H9 (cell line): ENCODE measurements around the gene UBE2U. TPM values are rescaled to one million over a fixed set of nuclear protein-coding genes. Genes with fewer than 3 reads are reported as not detected.

Experiments
- DNase-seq: peaks from one replicate; pipeline ENCODE4 v3.0.0-alpha.2; 2017
- H2AFZ ChIP-seq: one replicate; pipeline ENCODE4 v1.6.1; 2013; ENCODE audit warnings: mild to moderate bottlenecking, low read length, control low read depth, moderate library complexity
- H2AK5ac ChIP-seq: 2 replicates; pipeline ENCODE4 v1.6.1; 2013; ENCODE audit warnings: low read length, control low read depth, mixed read lengths; ENCODE audit not compliant: insufficient read length
- H2BK120ac ChIP-seq: one replicate; pipeline ENCODE4 v1.6.1; 2013; ENCODE audit warnings: low read depth, mild to moderate bottlenecking, low read length, control low read depth, inconsistent platforms; ENCODE audit not compliant: poor library complexity, severe bottlenecking
- H2BK12ac ChIP-seq: 2 replicates; pipeline ENCODE4 v1.6.1; 2013; ENCODE audit warnings: low read length, control low read depth, mixed read lengths, low read depth; ENCODE audit not compliant: insufficient read length
- H2BK15ac ChIP-seq: 2 replicates; pipeline ENCODE4 v1.6.1; 2013; ENCODE audit warnings: low read depth, low read length, control low read depth
- H2BK20ac ChIP-seq: one replicate; pipeline ENCODE4 v1.6.1; 2013; ENCODE audit warnings: low read depth, mild to moderate bottlenecking, low read length, control low read depth, inconsistent platforms; ENCODE audit not compliant: poor library complexity, severe bottlenecking
- H2BK5ac ChIP-seq: 2 replicates; pipeline ENCODE4 v1.6.1; 2013; ENCODE audit warnings: low read length, control low read depth, mixed read lengths; ENCODE audit not compliant: insufficient read length
- H3K14ac ChIP-seq: 2 replicates; pipeline ENCODE4 v1.6.1; 2013; ENCODE audit warnings: low read length, control low read depth; ENCODE audit not compliant: insufficient read depth
- H3K18ac ChIP-seq: 2 replicates; pipeline ENCODE4 v1.6.1; 2013; ENCODE audit warnings: low read depth, mild to moderate bottlenecking, mixed read lengths, low read length, control low read depth; ENCODE audit not compliant: insufficient read length
- H3K23ac ChIP-seq: 2 replicates; pipeline ENCODE4 v1.6.1; 2013; ENCODE audit warnings: low read length, control low read depth, mixed read lengths, low read depth; ENCODE audit not compliant: insufficient read length
- H3K23me2 ChIP-seq: 2 replicates; pipeline ENCODE4 v1.6.1; 2013; ENCODE audit warnings: low read depth, mild to moderate bottlenecking, mixed read lengths, low read length, control low read depth; ENCODE audit not compliant: insufficient read length, poor library complexity, severe bottlenecking
- H3K27ac ChIP-seq: 2 replicates; pipeline ENCODE4 v1.5.1; 2013; ENCODE audit warnings: low read length, control low read depth, mixed read lengths, low read depth; ENCODE audit not compliant: insufficient read length
- H3K27me3 ChIP-seq: 2 replicates; pipeline ENCODE4 v1.6.1; 2013; ENCODE audit warnings: low read length, control low read depth, inconsistent platforms; ENCODE audit not compliant: insufficient read depth
- H3K4ac ChIP-seq: 2 replicates; pipeline ENCODE4 v1.6.1; 2013; ENCODE audit warnings: low read depth, mild to moderate bottlenecking, control low read depth, inconsistent platforms, low read length, moderate library complexity
- H3K4me1 ChIP-seq: 2 replicates; pipeline ENCODE4 v1.6.1; 2013; ENCODE audit warnings: low read length, control low read depth, inconsistent platforms; ENCODE audit not compliant: insufficient read depth
- H3K4me2 ChIP-seq: 2 replicates; pipeline ENCODE4 v1.6.1; 2013; ENCODE audit warnings: low read length, control low read depth, mixed read lengths; ENCODE audit not compliant: insufficient read length, insufficient read depth
- H3K56ac ChIP-seq: 2 replicates; pipeline ENCODE4 v1.6.1; 2013; ENCODE audit warnings: low read depth, mild to moderate bottlenecking, mixed read lengths, low read length, control low read depth; ENCODE audit not compliant: insufficient read length
- H3K79me1 ChIP-seq: 2 replicates; pipeline ENCODE4 v1.6.1; 2013; ENCODE audit warnings: low read depth, mild to moderate bottlenecking, moderate library complexity, low read length, control low read depth, inconsistent platforms; ENCODE audit not compliant: insufficient read depth, poor library complexity, severe bottlenecking
- H3K79me2 ChIP-seq: 2 replicates; pipeline ENCODE4 v1.6.1; 2013; ENCODE audit warnings: low read length, control low read depth, inconsistent platforms; ENCODE audit not compliant: insufficient read depth
- H3K9ac ChIP-seq: 2 replicates; pipeline ENCODE4 v1.6.1; 2013; ENCODE audit warnings: low read length, control low read depth, mixed read lengths; ENCODE audit not compliant: insufficient read length; ENCODE audit errors: extremely low read depth
- H3K9me3 ChIP-seq: one replicate; pipeline ENCODE4 v1.6.1; 2013; ENCODE audit warnings: low read depth, low read length, inconsistent platforms; ENCODE audit not compliant: control insufficient read depth
- H3T11ph ChIP-seq: one replicate; pipeline ENCODE4 v1.6.1; 2013; ENCODE audit warnings: mild to moderate bottlenecking, low read length, control low read depth, inconsistent platforms
- H4K20me1 ChIP-seq: one replicate; pipeline ENCODE4 v1.6.1; 2013; ENCODE audit not compliant: control insufficient read depth, insufficient read length, insufficient read depth
- H4K5ac ChIP-seq: 2 replicates; pipeline ENCODE4 v1.6.1; 2013; ENCODE audit warnings: low read depth, mild to moderate bottlenecking, mixed read lengths, low read length, control low read depth; ENCODE audit not compliant: insufficient read length
- H4K8ac ChIP-seq: replicated peaks from 2 replicates; pipeline ENCODE4 v1.6.1; 2013; ENCODE audit warnings: low read length, control low read depth, mixed read lengths, low read depth; ENCODE audit not compliant: insufficient read length
- H4K91ac ChIP-seq: 2 replicates; pipeline ENCODE4 v1.6.1; 2013; ENCODE audit warnings: low read depth, mild to moderate bottlenecking, moderate library complexity, mixed read lengths, low read length, control low read depth; ENCODE audit not compliant: insufficient read length
- H3K27ac Mint-ChIP-seq, 3 experiments: 2 replicates in 2 of 3; 3 replicates in 1 of 3; pipeline ENCODE4 v1.8.0; 2020 to 2021; ENCODE audit warnings: mixed read lengths in 3 of 3, mild to moderate bottlenecking in 1 of 3, moderate library complexity in 1 of 3
- H3K27me3 Mint-ChIP-seq: 2 replicates; pipeline ENCODE4 v1.8.0; 2021; ENCODE audit warnings: low read depth, mild to moderate bottlenecking, moderate library complexity, mixed read lengths
- H3K36me3 Mint-ChIP-seq, 3 experiments: 2 replicates in 2 of 3; 3 replicates in 1 of 3; pipeline ENCODE4 v1.8.0; 2020 to 2021; ENCODE audit warnings: low read depth in 3 of 3, mixed read lengths in 3 of 3; ENCODE audit not compliant: insufficient read depth in 1 of 3
- H3K4me1 Mint-ChIP-seq, 2 experiments: 2 replicates each; pipeline ENCODE4 v1.8.0; 2020; ENCODE audit warnings: mixed read lengths in 2 of 2
- H3K4me3 Mint-ChIP-seq, 2 experiments: 2 replicates in 1 of 2; 3 replicates in 1 of 2; pipeline ENCODE4 v1.8.0; 2020 to 2021; ENCODE audit warnings: mild to moderate bottlenecking in 2 of 2, mixed read lengths in 2 of 2, moderate library complexity in 1 of 2
- H3K9me3 Mint-ChIP-seq, 2 experiments: 2 replicates in 1 of 2; 3 replicates in 1 of 2; pipeline ENCODE4 v1.8.0; 2020; ENCODE audit warnings: mild to moderate bottlenecking in 2 of 2, mixed read lengths in 2 of 2, moderate library complexity in 1 of 2
- CTCF ChIP-seq: fragments of 200-600 bp; sonication (generic); conservative IDR thresholded peaks from 3 replicates; pipeline ENCODE4 v1.8.0; 2021; ENCODE audit warnings: antibody characterized with exemption, mild to moderate bottlenecking
- WGBS: extraction: QIAGEN DNeasy Blood & Tissue Kit; methylation state at CpG from one replicate; pipeline ENCODE4 v1.1.7; 2013; ENCODE audit warnings: missing lambda C conversion rate, low lambda C conversion rate, mixed read lengths; ENCODE audit not compliant: insufficient read length; ENCODE audit errors: extremely low coverage; 5-methylcytosine and 5-hydroxymethylcytosine counted together
- total RNA-seq: library from RNA; stranded (reverse); gene quantifications from 2 replicates; pipeline ENCODE4 v1.2.1, GENCODE V29; 2021

Gene UBE2U
- total RNA-seq, 1 experiment from 2014 or later, result not detected

DNA sequence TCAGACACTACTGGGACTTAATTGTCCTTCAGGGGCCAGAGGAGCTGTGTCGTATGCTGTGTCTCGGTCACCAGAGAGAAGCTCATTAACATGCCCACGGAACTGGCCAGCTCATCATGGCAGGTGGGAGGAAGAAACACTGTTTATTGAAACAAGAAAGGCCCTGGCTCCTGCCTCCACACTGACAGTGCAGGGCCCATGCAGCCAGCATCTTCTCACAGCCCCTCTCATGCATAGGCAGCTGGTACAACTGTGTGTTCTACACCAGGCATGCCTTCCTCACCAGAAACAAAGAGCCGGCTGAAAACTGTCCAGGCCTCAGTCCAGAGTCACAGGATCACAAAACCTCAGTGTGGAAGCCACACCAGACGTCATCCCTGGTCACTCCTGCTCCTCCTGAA is 106.0 kb downstream of the UBE2U start:
- Histone ChIP-seq H3K4ac (no peak overlapping the region), H3K4me2 (no peak overlapping the region), H3T11ph (no peak overlapping the region), H4K20me1 (no peaks in the 10 kb centered on the region), H3K9ac (no peak overlapping the region), H3K27me3 (no peaks in the 10 kb centered on the region), H2AFZ (no peak overlapping the region), H3K4me1 (peaks cover 4% of the 10 kb centered on the region; the same call in 1 of the 2 replicates), H3K23ac (no peak overlapping the region), H2BK5ac (no peak overlapping the region), H3K9me3 (no peaks in the 10 kb centered on the region), H3K56ac (no peak overlapping the region), H3K14ac (no peak overlapping the region), H3K79me1 (no peaks in the 10 kb centered on the region), H3K79me2 (no peaks in the 10 kb centered on the region), H2BK20ac (no peak overlapping the region), H3K27ac (no peak overlapping the region), H2AK5ac (no peak overlapping the region), H2BK12ac (no peak overlapping the region), H3K23me2 (no peaks in the 10 kb centered on the region), H2BK120ac (no peak overlapping the region), H4K5ac (no peak overlapping the region), H2BK15ac (no peak overlapping the region), H4K8ac (no peak overlapping the region), H4K91ac (no peak overlapping the region), H3K18ac (no peak overlapping the region)
- Mint-ChIP-seq H3K36me3 (no peaks in the 10 kb centered on the region), H3K27me3 (no peaks in the 10 kb centered on the region), H3K27ac (no peak overlapping the region), H3K9me3 (no peaks in the 10 kb centered on the region), H3K4me3 (no peak overlapping the region), H3K4me1 (peaks cover 15 to 19% of the 10 kb centered on the region in 2 experiments)
- WGBS, result no CpG with 5 or more reads among the region's 5 CpGs
- no peak for TF ChIP-seq CTCF
- DNase-seq, result no peak
